SHP77 treated with DMSO at 0.1 percent for 48 hours (cell line): ENCODE data around the gene COLEC11.

Experiments
- DNase-seq: peaks from one replicate; lab custom pipeline; 2025; lab: John Stamatoyannopoulos, UW

COLEC11 gene

GRCh38 chr2:3585261-3586109 is 9.4 kb upstream of the COLEC11 start:
- DNase-seq: no peak

GRCh38 chr2:3586220-3586619 is 8.7 kb upstream of the COLEC11 start:
- DNase-seq: no peak

- DNase-seq: no peak
Observed at GRCh38 chr2:3587021-3587420, 7.9 kb upstream of the COLEC11 start.

GRCh38 chr2:3587432-3587831 is 7.5 kb upstream of the COLEC11 start:
- no peak for DNase-seq

GRCh38 chr2:3588084-3588483 is 6.8 kb upstream of the COLEC11 start:
- no peak for DNase-seq

- DNase-seq: no peak
Observed at GRCh38 chr2:3589086-3589485, 5.8 kb upstream of the COLEC11 start.

GRCh38 chr2:3595404-3595803 is 492 bp downstream of the COLEC11 start:
- DNase-seq: no peak

GRCh38 chr2:3595985-3596384 is 1.1 kb downstream of the COLEC11 start:
- no peak for DNase-seq

GRCh38 chr2:3596901-3597417 is 2.0 kb downstream of the COLEC11 start:
- no peak for DNase-seq

- DNase-seq: no peak
Observed at GRCh38 chr2:3597567-3597966, 2.7 kb downstream of the COLEC11 start.

- no peak for DNase-seq
Observed at GRCh38 chr2:3598197-3598910, 3.4 kb downstream of the COLEC11 start.

GRCh38 chr2:3598912-3599854 is 4.3 kb downstream of the COLEC11 start:
- DNase-seq: no peak

- DNase-seq: no peak
Observed at GRCh38 chr2:3600256-3600855, 5.4 kb downstream of the COLEC11 start.

GRCh38 chr2:3601561-3602271 is 6.8 kb downstream of the COLEC11 start:
- DNase-seq: no peak

GRCh38 chr2:3602553-3603339 is 7.8 kb downstream of the COLEC11 start:
- no peak for DNase-seq

- DNase-seq: no peak
Observed at GRCh38 chr2:3603536-3604206, 8.8 kb downstream of the COLEC11 start.

- DNase-seq: no peak
Observed at GRCh38 chr2:3604207-3604877, 9.4 kb downstream of the COLEC11 start.

GRCh38 chr2:3604991-3605961 is 10.4 kb downstream of the COLEC11 start:
- peak; percentile 80 for DNase-seq
